SK-N-SH (cell line): Measurements from ENCODE around the gene CHAC1.
"Not testable (repeated sequence)": the region's sequence is repeated elsewhere in the genome, so short reads cannot be mapped to it uniquely, and the experiment has no call there.

Experiments
- RCOR1 ChIP-seq: fragments of 150-350 bp; IDR thresholded peaks from 2 replicates; pipeline ENCODE4 v1.6.1; 2017; ENCODE audit warnings: antibody characterized with exemption, low read length
- SMC3 ChIP-seq: IDR thresholded peaks from 2 replicates; pipeline ENCODE4 v1.6.1; 2012; ENCODE audit warnings: low read depth, low read length, improper control_type of control experiment
- TF ChIP-seq, protein P1 (sequence below): fragments of 200-600 bp; sonication (generic); IDR thresholded peaks from 2 replicates; pipeline ENCODE4 v1.6.1; 2017; ENCODE audit warnings: antibody characterized with exemption, mild to moderate bottlenecking, moderate library complexity
- TF ChIP-seq, protein P2 (sequence below): IDR thresholded peaks from 2 replicates; pipeline ENCODE4; 2012

DNA sequence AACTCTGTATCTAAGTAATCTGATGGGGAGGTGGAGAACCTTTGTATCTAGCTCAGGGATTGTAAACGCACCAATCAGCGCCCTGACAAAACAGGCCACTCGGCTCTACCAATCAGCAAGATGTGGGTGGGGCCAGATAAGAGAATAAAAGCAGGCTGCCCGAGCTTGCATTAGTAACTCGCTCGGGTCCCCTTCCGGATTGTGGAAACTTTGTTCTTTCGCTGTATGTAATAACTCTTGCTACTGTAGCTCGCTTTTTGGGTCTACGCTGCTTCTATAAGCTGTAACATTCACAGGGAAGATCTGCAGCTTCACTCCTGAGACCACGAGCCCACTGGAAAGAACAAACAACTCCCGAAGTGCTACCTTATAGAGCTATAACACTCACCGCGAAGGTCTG, 9.0 kb downstream of the CHAC1 start:
- TF ChIP-seq, protein P1, sequence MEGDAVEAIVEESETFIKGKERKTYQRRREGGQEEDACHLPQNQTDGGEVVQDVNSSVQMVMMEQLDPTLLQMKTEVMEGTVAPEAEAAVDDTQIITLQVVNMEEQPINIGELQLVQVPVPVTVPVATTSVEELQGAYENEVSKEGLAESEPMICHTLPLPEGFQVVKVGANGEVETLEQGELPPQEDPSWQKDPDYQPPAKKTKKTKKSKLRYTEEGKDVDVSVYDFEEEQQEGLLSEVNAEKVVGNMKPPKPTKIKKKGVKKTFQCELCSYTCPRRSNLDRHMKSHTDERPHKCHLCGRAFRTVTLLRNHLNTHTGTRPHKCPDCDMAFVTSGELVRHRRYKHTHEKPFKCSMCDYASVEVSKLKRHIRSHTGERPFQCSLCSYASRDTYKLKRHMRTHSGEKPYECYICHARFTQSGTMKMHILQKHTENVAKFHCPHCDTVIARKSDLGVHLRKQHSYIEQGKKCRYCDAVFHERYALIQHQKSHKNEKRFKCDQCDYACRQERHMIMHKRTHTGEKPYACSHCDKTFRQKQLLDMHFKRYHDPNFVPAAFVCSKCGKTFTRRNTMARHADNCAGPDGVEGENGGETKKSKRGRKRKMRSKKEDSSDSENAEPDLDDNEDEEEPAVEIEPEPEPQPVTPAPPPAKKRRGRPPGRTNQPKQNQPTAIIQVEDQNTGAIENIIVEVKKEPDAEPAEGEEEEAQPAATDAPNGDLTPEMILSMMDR: not testable (repeated sequence)
- TF ChIP-seq, protein P2, sequence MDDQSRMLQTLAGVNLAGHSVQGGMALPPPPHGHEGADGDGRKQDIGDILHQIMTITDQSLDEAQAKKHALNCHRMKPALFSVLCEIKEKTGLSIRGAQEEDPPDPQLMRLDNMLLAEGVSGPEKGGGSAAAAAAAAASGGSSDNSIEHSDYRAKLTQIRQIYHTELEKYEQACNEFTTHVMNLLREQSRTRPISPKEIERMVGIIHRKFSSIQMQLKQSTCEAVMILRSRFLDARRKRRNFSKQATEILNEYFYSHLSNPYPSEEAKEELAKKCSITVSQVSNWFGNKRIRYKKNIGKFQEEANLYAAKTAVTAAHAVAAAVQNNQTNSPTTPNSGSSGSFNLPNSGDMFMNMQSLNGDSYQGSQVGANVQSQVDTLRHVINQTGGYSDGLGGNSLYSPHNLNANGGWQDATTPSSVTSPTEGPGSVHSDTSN: not testable (repeated sequence)
- TF ChIP-seq RCOR1, SMC3: not testable (repeated sequence)
